Hepatocyte (in vitro differentiated cells): ENCODE data around the gene GPAM.

Experiments
- CTCF ChIP-seq: fragments of 200-600 bp; sonication (generic); IDR thresholded peaks from 2 replicates; pipeline ENCODE4 v1.5.1; 2016; ENCODE audit warnings: antibody characterized with exemption, mild to moderate bottlenecking; ENCODE audit not compliant: poor library complexity
- EZH2 ChIP-seq: fragments of 200-600 bp; sonication (generic); IDR thresholded peaks from 2 replicates; pipeline ENCODE4 v1.6.1; 2016; ENCODE audit warnings: antibody characterized with exemption, mild to moderate bottlenecking, borderline replicate concordance
- EZH2phosphoT487 ChIP-seq: fragments of 200-600 bp; sonication (generic); IDR thresholded peaks from one replicate; pipeline ENCODE4 v1.6.1; 2018; ENCODE audit warnings: antibody characterized with exemption, mild to moderate bottlenecking, low read depth, moderate library complexity; ENCODE audit not compliant: unreplicated experiment, severe bottlenecking

GRCh38 chr10:112191791-112192190 is 8.2 kb upstream of the GPAM start:
- no peak for TF ChIP-seq CTCF
- no peak for TF ChIP-seq EZH2phosphoT487
- no peak for TF ChIP-seq EZH2
